Smooth muscle cell (in vitro differentiated cells): ENCODE measurements around the gene HIC1. TPM values are rescaled to one million over a fixed set of nuclear protein-coding genes. Genes with fewer than 3 reads are reported as not detected.

Experiments used
- DNase-seq: peaks from one replicate; lab custom pipeline; 2025; ENCODE audit not compliant: unreplicated experiment; lab: John Stamatoyannopoulos, UW
- H2AFZ ChIP-seq: fragments of 200-600 bp; sonication (generic); 2 replicates; pipeline ENCODE4 v1.6.0; 2016; ENCODE audit warnings: antibody characterized with exemption, low read depth, mild to moderate bottlenecking
- H3F3A ChIP-seq: fragments of 200-600 bp; sonication (generic); 2 replicates; pipeline ENCODE4 v1.6.0; 2017; ENCODE audit warnings: antibody characterized with exemption, low read depth
- H3K27ac ChIP-seq: fragments of 200-600 bp; sonication (generic); 2 replicates; pipeline ENCODE4 v1.5.1; 2016; ENCODE audit warnings: low read depth, mild to moderate bottlenecking
- H3K27me3 ChIP-seq: fragments of 200-600 bp; sonication (generic); 2 replicates; pipeline ENCODE4 v1.6.1; 2016; ENCODE audit warnings: low read depth, mild to moderate bottlenecking
- H3K36me3 ChIP-seq: fragments of 200-600 bp; sonication (generic); 2 replicates; pipeline ENCODE4 v1.5.1; 2016; ENCODE audit warnings: low read depth
- H3K4me1 ChIP-seq: fragments of 200-600 bp; sonication (generic); 2 replicates; pipeline ENCODE4 v1.5.1; 2016; ENCODE audit warnings: low read depth
- H3K4me2 ChIP-seq: fragments of 200-600 bp; sonication (generic); 2 replicates; pipeline ENCODE4 v1.6.0; 2016; ENCODE audit warnings: mild to moderate bottlenecking
- H3K4me3 ChIP-seq: fragments of 200-600 bp; sonication (generic); 2 replicates; pipeline ENCODE4 v1.5.1; 2016; ENCODE audit warnings: mild to moderate bottlenecking
- H3K79me2 ChIP-seq: fragments of 200-600 bp; sonication (generic); 2 replicates; pipeline ENCODE4 v1.6.0; 2016; ENCODE audit warnings: low read depth, mild to moderate bottlenecking
- H3K9ac ChIP-seq: fragments of 200-600 bp; sonication (generic); 2 replicates; pipeline ENCODE4 v1.6.0; 2016; ENCODE audit warnings: low read depth
- H3K9me3 ChIP-seq: fragments of 200-600 bp; sonication (generic); replicated peaks from 2 replicates; pipeline ENCODE4 v1.5.1; 2016; ENCODE audit warnings: low read depth
- H4K20me1 ChIP-seq: fragments of 200-600 bp; sonication (generic); 2 replicates; pipeline ENCODE4 v1.6.0; 2016; ENCODE audit warnings: low read depth
- CTCF ChIP-seq: fragments of 200-600 bp; sonication (generic); IDR thresholded peaks from 2 replicates; pipeline ENCODE4 v1.5.1; 2017; ENCODE audit warnings: borderline replicate concordance, mild to moderate bottlenecking, antibody characterized with exemption; ENCODE audit not compliant: insufficient read depth, poor library complexity, severe bottlenecking
- WGBS: methylation state at CpG from one replicate; pipeline ENCODE4 v1.1.7; 2016; ENCODE audit warnings: low lambda C conversion rate; 5-methylcytosine and 5-hydroxymethylcytosine counted together
- polyA plus RNA-seq: library from polyadenylated mRNA; unstranded; fragments of >200 nt; fragmentation: Nextera tagmentation; extraction: Ambion mirVana; gene quantifications from 2 replicates; pipeline ENCODE4 v1.2.1, GENCODE V29; 2016
- total RNA-seq: library from RNA; depleted of rRNA; stranded (reverse); fragments of >200 nt; gene quantifications from 2 replicates; pipeline ENCODE4 v1.2.3, GENCODE V29; 2014

Gene HIC1
- total and polyA plus RNA-seq, 2 experiments from 2014 or later, result 2.9 to 5.2 TPM

GRCh38 chr17:2064980-2065785, 10.3 kb downstream of the HIC1 start:
- Histone ChIP-seq H3K9ac (peak overlapping the region; percentile 65), H3K36me3 (no peaks in the 10 kb centered on the region), H2AFZ (no peak overlapping the region), H3K27me3 (no peaks in the 10 kb centered on the region), H3K27ac (peak overlapping the region; percentile 94), H3K4me1 (peaks cover 20% of the 10 kb centered on the region), H3K4me2 (no peak overlapping the region), H4K20me1 (no peaks in the 10 kb centered on the region), H3K4me3 (no peak overlapping the region), H3K79me2 (no peaks in the 10 kb centered on the region), H3F3A (peaks cover 27% of the 10 kb centered on the region), H3K9me3 (no peaks in the 10 kb centered on the region)
- 89% methylated on average over 24 of the region's 24 CpGs for WGBS
- peak; percentile 27 for TF ChIP-seq CTCF
- DNase-seq, result no peak

- no peaks in the 10 kb centered on the region for H3K79me2 ChIP-seq
- peaks cover 20% of the 10 kb centered on the region for H3K4me1 ChIP-seq
- peaks cover 27% of the 10 kb centered on the region for H3F3A ChIP-seq
- H3K27ac ChIP-seq, result peak overlapping the region; percentile 94
- WGBS, result 95% methylated on average over 10 of the region's 10 CpGs
- H3K9ac ChIP-seq, result peak overlapping the region; percentile 65
- no peaks in the 10 kb centered on the region for H4K20me1 ChIP-seq
- DNase-seq, result no peak
- TF ChIP-seq CTCF, result no peak
- no peak overlapping the region for H3K4me3 ChIP-seq
- H3K27me3 ChIP-seq, result no peaks in the 10 kb centered on the region
- H3K4me2 ChIP-seq, result no peak overlapping the region
- H3K9me3 ChIP-seq, result no peaks in the 10 kb centered on the region
- H3K36me3 ChIP-seq, result no peaks in the 10 kb centered on the region
- no peak overlapping the region for H2AFZ ChIP-seq
Measured at GRCh38 chr17:2065949-2066400, 11.1 kb downstream of the HIC1 start.

- Histone ChIP-seq H3K79me2 (no peaks in the 10 kb centered on the region), H3K4me3 (no peak overlapping the region), H3F3A (peaks cover 23% of the 10 kb centered on the region), H3K9ac (peak overlapping the region; percentile 73), H3K9me3 (no peaks in the 10 kb centered on the region), H3K36me3 (no peaks in the 10 kb centered on the region), H3K27me3 (no peaks in the 10 kb centered on the region), H2AFZ (no peak overlapping the region), H3K27ac (peak overlapping the region; percentile 94), H3K4me2 (peak overlapping the region; percentile 48), H3K4me1 (peaks cover 20% of the 10 kb centered on the region), H4K20me1 (no peaks in the 10 kb centered on the region)
- 81% methylated on average over 13 of the region's 14 CpGs for WGBS
- DNase-seq, result no peak
- TF ChIP-seq CTCF, result no peak
Measured at GRCh38 chr17:2067048-2067561, 12.2 kb downstream of the HIC1 start.
